Ascending aorta (tissue), 2 donors: Measurements from ENCODE around the gene SEC24D. TPM values are rescaled to one million over a fixed set of nuclear protein-coding genes. Genes with fewer than 3 reads are reported as not detected.

Experiments used
- DNase-seq, 2 donors: peaks; one replicate each; pipeline ENCODE4 v3.0.0-alpha.2; 2019; ENCODE audit warnings: low spot score in 2 of 2
- H3K27ac ChIP-seq, 2 donors: fragments of 200-600 bp; sonication (generic); one replicate each; pipeline ENCODE4 v1.5.1; 2016 to 2017; ENCODE audit warnings: mild to moderate bottlenecking in 1 of 2
- H3K27me3 ChIP-seq: fragments of 200-600 bp; sonication (generic); one replicate; pipeline ENCODE4 v1.5.1; 2017
- H3K36me3 ChIP-seq, 2 donors: fragments of 200-600 bp; sonication (generic); one replicate each; pipeline ENCODE4 v1.5.1; 2016
- H3K4me1 ChIP-seq, 2 donors: fragments of 200-600 bp; sonication (generic); one replicate each; pipeline ENCODE4 v1.5.1; 2016 to 2017; ENCODE audit warnings: mild to moderate bottlenecking in 1 of 2
- H3K4me3 ChIP-seq, 2 donors: fragments of 200-600 bp; sonication (generic); one replicate each; pipeline ENCODE4 v1.5.1; 2016 to 2017; ENCODE audit warnings: mild to moderate bottlenecking in 1 of 2
- H3K9me3 ChIP-seq, 2 donors: fragments of 200-600 bp; sonication (generic); one replicate each; pipeline ENCODE4 v1.5.1; 2016
- CTCF ChIP-seq, 3 experiments: fragments of 200-600 bp in 2 of 3; fragments of 450-650 bp in 1 of 3; sonication (generic) in 2 of 3; IDR thresholded peaks; one replicate each; pipeline ENCODE4 v1.5.1; 2016 to 2019; ENCODE audit warnings: antibody characterized with exemption in 3 of 3, mild to moderate bottlenecking in 1 of 3, moderate library complexity in 1 of 3
- intact Hi-C: fragments of 100-400 bp; cut with DNase I; formaldehyde crosslinking; loops from one replicate; pipeline ENCODE4 v1.15.1; 2023
- total RNA-seq: library from RNA; depleted of rRNA; stranded (reverse); fragments of >200 nt; gene quantifications from one replicate; pipeline ENCODE4 v1.1.0, GENCODE V29; 2016

SEC24D gene
- total RNA-seq, 1 donor from 2014 or later: 108 TPM

- Histone ChIP-seq H3K9me3 (no peaks in the 10 kb centered on the region), H3K4me1 (no peaks in the 10 kb centered on the region), H3K27me3 (no peaks in the 10 kb centered on the region), H3K4me3 (no peak overlapping the region), H3K36me3 (peaks cover 57 to 69% of the 10 kb centered on the region in 2 donors), H3K27ac (no peak overlapping the region)
- no peak for DNase-seq
- TF ChIP-seq CTCF (IDR thresholded peaks at IDR 0.05): no peak
- intact Hi-C loops: no loop called here
These were observed 103.2 kb downstream of the SEC24D start for GRCh38 chr4:118732591-118733330.

- H3K27me3 ChIP-seq: no peaks in the 10 kb centered on the region
- no peaks in the 10 kb centered on the region for H3K9me3 ChIP-seq
- H3K27ac ChIP-seq: no peak overlapping the region
- H3K4me1 ChIP-seq: no peaks in the 10 kb centered on the region
- intact Hi-C loops: no loop called here
- TF ChIP-seq CTCF (IDR thresholded peaks at IDR 0.05): no peak
- H3K4me3 ChIP-seq: no peak overlapping the region
- peaks cover 60 to 72% of the 10 kb centered on the region in 2 donors for H3K36me3 ChIP-seq
- DNase-seq: no peak
These were observed 105.2 kb downstream of the SEC24D start for GRCh38 chr4:118730683-118731082.

- no peaks in the 10 kb centered on the region for H3K4me1 ChIP-seq
- no peak overlapping the region for H3K4me3 ChIP-seq
- DNase-seq: no peak
- no peak for TF ChIP-seq CTCF (IDR thresholded peaks at IDR 0.05)
- no peak overlapping the region for H3K27ac ChIP-seq
- H3K27me3 ChIP-seq: no peaks in the 10 kb centered on the region
- no peaks in the 10 kb centered on the region for H3K9me3 ChIP-seq
- intact Hi-C loops: no loop called here
- peaks cover 67 to 83% of the 10 kb centered on the region in 2 donors for H3K36me3 ChIP-seq
These were observed 106.3 kb downstream of the SEC24D start for GRCh38 chr4:118729287-118730286.

GRCh38 chr4:118727360-118727759 lies 108.6 kb downstream of the SEC24D start:
- no peak for TF ChIP-seq CTCF (IDR thresholded peaks at IDR 0.05)
- Histone ChIP-seq H3K4me1 (no peaks in the 10 kb centered on the region), H3K27me3 (no peaks in the 10 kb centered on the region), H3K27ac (no peak overlapping the region), H3K4me3 (no peak overlapping the region), H3K9me3 (no peaks in the 10 kb centered on the region), H3K36me3 (peaks cover 70 to 90% of the 10 kb centered on the region in 2 donors)
- DNase-seq: no peak
- intact Hi-C loops: no loop called here

GRCh38 chr4:118723369-118723768 lies 112.6 kb downstream of the SEC24D start:
- TF ChIP-seq CTCF (IDR thresholded peaks at IDR 0.05): no peak
- H3K9me3 ChIP-seq: no peaks in the 10 kb centered on the region
- DNase-seq: no peak
- H3K27me3 ChIP-seq: no peaks in the 10 kb centered on the region
- intact Hi-C loops: no loop called here
- no peak overlapping the region for H3K4me3 ChIP-seq
- H3K27ac ChIP-seq: no peak overlapping the region
- H3K36me3 ChIP-seq: peaks cover 54 to 66% of the 10 kb centered on the region in 2 donors
- H3K4me1 ChIP-seq: no peaks in the 10 kb centered on the region
